ENCODE measurements around the gene CENPC. TPM values are rescaled to one million over a fixed set of nuclear protein-coding genes. Genes with fewer than 3 reads are reported as not detected.

Gene CENPC
- total and polyA plus RNA-seq, 2 experiments from 2014 or later = 21.6 to 24.5 TPM

- TF ChIP-seq, protein P1, sequence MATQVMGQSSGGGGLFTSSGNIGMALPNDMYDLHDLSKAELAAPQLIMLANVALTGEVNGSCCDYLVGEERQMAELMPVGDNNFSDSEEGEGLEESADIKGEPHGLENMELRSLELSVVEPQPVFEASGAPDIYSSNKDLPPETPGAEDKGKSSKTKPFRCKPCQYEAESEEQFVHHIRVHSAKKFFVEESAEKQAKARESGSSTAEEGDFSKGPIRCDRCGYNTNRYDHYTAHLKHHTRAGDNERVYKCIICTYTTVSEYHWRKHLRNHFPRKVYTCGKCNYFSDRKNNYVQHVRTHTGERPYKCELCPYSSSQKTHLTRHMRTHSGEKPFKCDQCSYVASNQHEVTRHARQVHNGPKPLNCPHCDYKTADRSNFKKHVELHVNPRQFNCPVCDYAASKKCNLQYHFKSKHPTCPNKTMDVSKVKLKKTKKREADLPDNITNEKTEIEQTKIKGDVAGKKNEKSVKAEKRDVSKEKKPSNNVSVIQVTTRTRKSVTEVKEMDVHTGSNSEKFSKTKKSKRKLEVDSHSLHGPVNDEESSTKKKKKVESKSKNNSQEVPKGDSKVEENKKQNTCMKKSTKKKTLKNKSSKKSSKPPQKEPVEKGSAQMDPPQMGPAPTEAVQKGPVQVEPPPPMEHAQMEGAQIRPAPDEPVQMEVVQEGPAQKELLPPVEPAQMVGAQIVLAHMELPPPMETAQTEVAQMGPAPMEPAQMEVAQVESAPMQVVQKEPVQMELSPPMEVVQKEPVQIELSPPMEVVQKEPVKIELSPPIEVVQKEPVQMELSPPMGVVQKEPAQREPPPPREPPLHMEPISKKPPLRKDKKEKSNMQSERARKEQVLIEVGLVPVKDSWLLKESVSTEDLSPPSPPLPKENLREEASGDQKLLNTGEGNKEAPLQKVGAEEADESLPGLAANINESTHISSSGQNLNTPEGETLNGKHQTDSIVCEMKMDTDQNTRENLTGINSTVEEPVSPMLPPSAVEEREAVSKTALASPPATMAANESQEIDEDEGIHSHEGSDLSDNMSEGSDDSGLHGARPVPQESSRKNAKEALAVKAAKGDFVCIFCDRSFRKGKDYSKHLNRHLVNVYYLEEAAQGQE (IDR thresholded peaks at IDR 0.05; ENCODE audit: unreplicated experiment) = no peak
- TF ChIP-seq STAT1 (IDR thresholded peaks at IDR 0.05; ENCODE audit: unreplicated experiment) (no peak), POLR2AphosphoS5 (IDR thresholded peaks at IDR 0.05; ENCODE audit: low read depth) (no peak), EZH2 (IDR thresholded peaks at IDR 0.05; ENCODE audit: low read depth, unreplicated experiment) (no peak), EZH2phosphoT487 (IDR thresholded peaks at IDR 0.05; ENCODE audit: unreplicated experiment) (no peak), ZNF114 (CRISPR knock-in tag; IDR thresholded peaks at IDR 0.05) (no peak), ZNF331 (CRISPR knock-in tag; IDR thresholded peaks at IDR 0.05; ENCODE audit: low read depth) (no peak), CTCF (conservative IDR thresholded peaks at IDR 0.05; ENCODE audit: low read depth in 2 of 2) (no peak), JUNB (IDR thresholded peaks at IDR 0.05; ENCODE audit: unreplicated experiment) (no peak), CREB1 (CRISPR knock-in tag; IDR thresholded peaks at IDR 0.05; ENCODE audit: low read depth) (no peak)
- TF ChIP-seq, protein P2, sequence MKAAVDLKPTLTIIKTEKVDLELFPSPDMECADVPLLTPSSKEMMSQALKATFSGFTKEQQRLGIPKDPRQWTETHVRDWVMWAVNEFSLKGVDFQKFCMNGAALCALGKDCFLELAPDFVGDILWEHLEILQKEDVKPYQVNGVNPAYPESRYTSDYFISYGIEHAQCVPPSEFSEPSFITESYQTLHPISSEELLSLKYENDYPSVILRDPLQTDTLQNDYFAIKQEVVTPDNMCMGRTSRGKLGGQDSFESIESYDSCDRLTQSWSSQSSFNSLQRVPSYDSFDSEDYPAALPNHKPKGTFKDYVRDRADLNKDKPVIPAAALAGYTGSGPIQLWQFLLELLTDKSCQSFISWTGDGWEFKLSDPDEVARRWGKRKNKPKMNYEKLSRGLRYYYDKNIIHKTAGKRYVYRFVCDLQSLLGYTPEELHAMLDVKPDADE (IDR thresholded peaks at IDR 0.05) = no peak
Measured at GRCh38 chr4:67438975-67439374, 106.3 kb downstream of the CENPC start (continued).

- no peaks in the 10 kb centered on the region for H3K9me2 ChIP-seq (ENCODE audit: insufficient read depth)
- peaks cover 3% of the 10 kb centered on the region; the same call in 1 of the 3 replicates for H3K9me3 Mint-ChIP-seq
- no peaks in the 10 kb centered on the region for H3K36me3 ChIP-seq (ENCODE audit: insufficient read depth)
- H3K4me3 Mint-ChIP-seq = no peak overlapping the region
- no peak for DNase-seq (ENCODE audit: low spot score)
- peak overlapping the region; percentile 28; the same call in 1 of the 2 replicates for H3K27ac Mint-ChIP-seq
- H3K4me1 ChIP-seq (ENCODE audit: insufficient read depth) = no peaks in the 10 kb centered on the region; the same call in 1 of the 2 replicates
- H3K27ac ChIP-seq (ENCODE audit: low read depth) = no peak overlapping the region
- H3K4me1 Mint-ChIP-seq = no peaks in the 10 kb centered on the region
- H3K36me3 Mint-ChIP-seq (ENCODE audit: low read depth) = no peaks in the 10 kb centered on the region; the same call in 1 of the 3 replicates
- no peaks in the 10 kb centered on the region for H3F3A ChIP-seq (replicated peaks; ENCODE audit: low read depth)
- no peak overlapping the region for H3K4me3 ChIP-seq
- no peak overlapping the region for H3K4me2 ChIP-seq
- H3K27me3 ChIP-seq (ENCODE audit: insufficient read depth) = no peaks in the 10 kb centered on the region
- H2AFZ ChIP-seq = no peak overlapping the region
- ATAC-seq = no peak
- H3K79me2 ChIP-seq (replicated peaks; ENCODE audit: insufficient read depth) = no peaks in the 10 kb centered on the region
- no peaks in the 10 kb centered on the region for H4K20me1 ChIP-seq (replicated peaks; ENCODE audit: insufficient read depth)
- H3K27me3 Mint-ChIP-seq (ENCODE audit: insufficient read depth, low read depth, poor library complexity) = peaks cover 2% of the 10 kb centered on the region
- TF ChIP-seq, protein P2 (IDR thresholded peaks at IDR 0.05) = no peak
- no peak for TF ChIP-seq NANOG (IDR thresholded peaks at IDR 0.05; ENCODE audit: borderline replicate concordance)
Measured at GRCh38 chr4:67437974-67438713, 107.2 kb downstream of the CENPC start.
